H9 (cell line): ENCODE results near the gene ZDHHC17. TPM values are rescaled to one million over a fixed set of nuclear protein-coding genes. Genes with fewer than 3 reads are reported as not detected.

Source experiments
- DNase-seq: peaks from one replicate; pipeline ENCODE4 v3.0.0-alpha.2; 2017
- H2AFZ ChIP-seq: one replicate; pipeline ENCODE4 v1.6.1; 2013; ENCODE audit warnings: mild to moderate bottlenecking, low read length, control low read depth, moderate library complexity
- H2AK5ac ChIP-seq: 2 replicates; pipeline ENCODE4 v1.6.1; 2013; ENCODE audit warnings: low read length, control low read depth, mixed read lengths; ENCODE audit not compliant: insufficient read length
- H2BK120ac ChIP-seq: one replicate; pipeline ENCODE4 v1.6.1; 2013; ENCODE audit warnings: low read depth, mild to moderate bottlenecking, low read length, control low read depth, inconsistent platforms; ENCODE audit not compliant: poor library complexity, severe bottlenecking
- H2BK12ac ChIP-seq: 2 replicates; pipeline ENCODE4 v1.6.1; 2013; ENCODE audit warnings: low read length, control low read depth, mixed read lengths, low read depth; ENCODE audit not compliant: insufficient read length
- H2BK15ac ChIP-seq: 2 replicates; pipeline ENCODE4 v1.6.1; 2013; ENCODE audit warnings: low read depth, low read length, control low read depth
- H2BK20ac ChIP-seq: one replicate; pipeline ENCODE4 v1.6.1; 2013; ENCODE audit warnings: low read depth, mild to moderate bottlenecking, low read length, control low read depth, inconsistent platforms; ENCODE audit not compliant: poor library complexity, severe bottlenecking
- H2BK5ac ChIP-seq: 2 replicates; pipeline ENCODE4 v1.6.1; 2013; ENCODE audit warnings: low read length, control low read depth, mixed read lengths; ENCODE audit not compliant: insufficient read length
- H3K14ac ChIP-seq: 2 replicates; pipeline ENCODE4 v1.6.1; 2013; ENCODE audit warnings: low read length, control low read depth; ENCODE audit not compliant: insufficient read depth
- H3K18ac ChIP-seq: 2 replicates; pipeline ENCODE4 v1.6.1; 2013; ENCODE audit warnings: low read depth, mild to moderate bottlenecking, mixed read lengths, low read length, control low read depth; ENCODE audit not compliant: insufficient read length
- H3K23ac ChIP-seq: 2 replicates; pipeline ENCODE4 v1.6.1; 2013; ENCODE audit warnings: low read length, control low read depth, mixed read lengths, low read depth; ENCODE audit not compliant: insufficient read length
- H3K23me2 ChIP-seq: 2 replicates; pipeline ENCODE4 v1.6.1; 2013; ENCODE audit warnings: low read depth, mild to moderate bottlenecking, mixed read lengths, low read length, control low read depth; ENCODE audit not compliant: insufficient read length, poor library complexity, severe bottlenecking
- H3K27ac ChIP-seq: 2 replicates; pipeline ENCODE4 v1.5.1; 2013; ENCODE audit warnings: low read length, control low read depth, mixed read lengths, low read depth; ENCODE audit not compliant: insufficient read length
- H3K27me3 ChIP-seq: 2 replicates; pipeline ENCODE4 v1.6.1; 2013; ENCODE audit warnings: low read length, control low read depth, inconsistent platforms; ENCODE audit not compliant: insufficient read depth
- H3K4ac ChIP-seq: 2 replicates; pipeline ENCODE4 v1.6.1; 2013; ENCODE audit warnings: low read depth, mild to moderate bottlenecking, control low read depth, inconsistent platforms, low read length, moderate library complexity
- H3K4me1 ChIP-seq: 2 replicates; pipeline ENCODE4 v1.6.1; 2013; ENCODE audit warnings: low read length, control low read depth, inconsistent platforms; ENCODE audit not compliant: insufficient read depth
- H3K4me2 ChIP-seq: 2 replicates; pipeline ENCODE4 v1.6.1; 2013; ENCODE audit warnings: low read length, control low read depth, mixed read lengths; ENCODE audit not compliant: insufficient read length, insufficient read depth
- H3K56ac ChIP-seq: 2 replicates; pipeline ENCODE4 v1.6.1; 2013; ENCODE audit warnings: low read depth, mild to moderate bottlenecking, mixed read lengths, low read length, control low read depth; ENCODE audit not compliant: insufficient read length
- H3K79me1 ChIP-seq: 2 replicates; pipeline ENCODE4 v1.6.1; 2013; ENCODE audit warnings: low read depth, mild to moderate bottlenecking, moderate library complexity, low read length, control low read depth, inconsistent platforms; ENCODE audit not compliant: insufficient read depth, poor library complexity, severe bottlenecking
- H3K79me2 ChIP-seq: 2 replicates; pipeline ENCODE4 v1.6.1; 2013; ENCODE audit warnings: low read length, control low read depth, inconsistent platforms; ENCODE audit not compliant: insufficient read depth
- H3K9ac ChIP-seq: 2 replicates; pipeline ENCODE4 v1.6.1; 2013; ENCODE audit warnings: low read length, control low read depth, mixed read lengths; ENCODE audit not compliant: insufficient read length; ENCODE audit errors: extremely low read depth
- H3K9me3 ChIP-seq: one replicate; pipeline ENCODE4 v1.6.1; 2013; ENCODE audit warnings: low read depth, low read length, inconsistent platforms; ENCODE audit not compliant: control insufficient read depth
- H3T11ph ChIP-seq: one replicate; pipeline ENCODE4 v1.6.1; 2013; ENCODE audit warnings: mild to moderate bottlenecking, low read length, control low read depth, inconsistent platforms
- H4K20me1 ChIP-seq: one replicate; pipeline ENCODE4 v1.6.1; 2013; ENCODE audit not compliant: control insufficient read depth, insufficient read length, insufficient read depth
- H4K5ac ChIP-seq: 2 replicates; pipeline ENCODE4 v1.6.1; 2013; ENCODE audit warnings: low read depth, mild to moderate bottlenecking, mixed read lengths, low read length, control low read depth; ENCODE audit not compliant: insufficient read length
- H4K8ac ChIP-seq: replicated peaks from 2 replicates; pipeline ENCODE4 v1.6.1; 2013; ENCODE audit warnings: low read length, control low read depth, mixed read lengths, low read depth; ENCODE audit not compliant: insufficient read length
- H4K91ac ChIP-seq: 2 replicates; pipeline ENCODE4 v1.6.1; 2013; ENCODE audit warnings: low read depth, mild to moderate bottlenecking, moderate library complexity, mixed read lengths, low read length, control low read depth; ENCODE audit not compliant: insufficient read length
- H3K27ac Mint-ChIP-seq, 3 experiments: 2 replicates in 2 of 3; 3 replicates in 1 of 3; pipeline ENCODE4 v1.8.0; 2020 to 2021; ENCODE audit warnings: mixed read lengths in 3 of 3, mild to moderate bottlenecking in 1 of 3, moderate library complexity in 1 of 3
- H3K27me3 Mint-ChIP-seq: 2 replicates; pipeline ENCODE4 v1.8.0; 2021; ENCODE audit warnings: low read depth, mild to moderate bottlenecking, moderate library complexity, mixed read lengths
- H3K36me3 Mint-ChIP-seq, 3 experiments: 2 replicates in 2 of 3; 3 replicates in 1 of 3; pipeline ENCODE4 v1.8.0; 2020 to 2021; ENCODE audit warnings: low read depth in 3 of 3, mixed read lengths in 3 of 3; ENCODE audit not compliant: insufficient read depth in 1 of 3
- H3K4me1 Mint-ChIP-seq, 2 experiments: 2 replicates each; pipeline ENCODE4 v1.8.0; 2020; ENCODE audit warnings: mixed read lengths in 2 of 2
- H3K4me3 Mint-ChIP-seq, 2 experiments: 2 replicates in 1 of 2; 3 replicates in 1 of 2; pipeline ENCODE4 v1.8.0; 2020 to 2021; ENCODE audit warnings: mild to moderate bottlenecking in 2 of 2, mixed read lengths in 2 of 2, moderate library complexity in 1 of 2
- H3K9me3 Mint-ChIP-seq, 2 experiments: 2 replicates in 1 of 2; 3 replicates in 1 of 2; pipeline ENCODE4 v1.8.0; 2020; ENCODE audit warnings: mild to moderate bottlenecking in 2 of 2, mixed read lengths in 2 of 2, moderate library complexity in 1 of 2
- CTCF ChIP-seq: fragments of 200-600 bp; sonication (generic); conservative IDR thresholded peaks from 3 replicates; pipeline ENCODE4 v1.8.0; 2021; ENCODE audit warnings: antibody characterized with exemption, mild to moderate bottlenecking
- WGBS: extraction: QIAGEN DNeasy Blood & Tissue Kit; methylation state at CpG from one replicate; pipeline ENCODE4 v1.1.7; 2013; ENCODE audit warnings: missing lambda C conversion rate, low lambda C conversion rate, mixed read lengths; ENCODE audit not compliant: insufficient read length; ENCODE audit errors: extremely low coverage; 5-methylcytosine and 5-hydroxymethylcytosine counted together
- total RNA-seq: library from RNA; stranded (reverse); gene quantifications from 2 replicates; pipeline ENCODE4 v1.2.1, GENCODE V29; 2021

Gene ZDHHC17
- total RNA-seq, 1 experiment from 2014 or later = 32.6 TPM

- Histone ChIP-seq H2BK20ac (no peak overlapping the region), H4K20me1 (no peaks in the 10 kb centered on the region), H3K18ac (no peak overlapping the region), H4K8ac (no peak overlapping the region), H3K27me3 (no peaks in the 10 kb centered on the region), H3K4me2 (peak overlapping the region; percentile 54), H2BK120ac (no peak overlapping the region), H3K23me2 (peaks cover 4% of the 10 kb centered on the region), H3K14ac (no peak overlapping the region), H3K23ac (no peak overlapping the region), H4K5ac (no peak overlapping the region), H2BK5ac (no peak overlapping the region), H3K9me3 (no peaks in the 10 kb centered on the region), H3K56ac (no peak overlapping the region), H4K91ac (no peak overlapping the region), H2BK15ac (no peak overlapping the region), H2BK12ac (no peak overlapping the region), H3K9ac (peak overlapping the region; percentile 53), H3K79me1 (peaks cover 4% of the 10 kb centered on the region), H2AFZ (no peak overlapping the region), H3K79me2 (peaks cover 7% of the 10 kb centered on the region; the same call in 1 of the 2 replicates), H3K27ac (peak overlapping the region; percentile 14), H3K4ac (no peak overlapping the region), H2AK5ac (no peak overlapping the region), H3T11ph (no peak overlapping the region), H3K4me1 (peaks cover 4% of the 10 kb centered on the region; the same call in 1 of the 2 replicates)
- Mint-ChIP-seq H3K27ac (peak overlapping the region; percentile 91 to 96 (median 95); a peak in 5 of 7 replicates), H3K4me1 (peaks cover 28 to 34% of the 10 kb centered on the region in 2 experiments), H3K27me3 (peaks cover 4% of the 10 kb centered on the region), H3K9me3 (no peaks in the 10 kb centered on the region), H3K4me3 (peak overlapping the region; percentile 78 to 84), H3K36me3 (peaks cover 0 to 2% (median 2%) of the 10 kb centered on the region in 3 experiments; a peak in 2 of 7 replicates)
- no peak for DNase-seq
- TF ChIP-seq CTCF = no peak
- WGBS = no CpG with 5 or more reads among the region's 13 CpGs
These were observed 116.0 kb downstream of the ZDHHC17 start for GRCh38 chr12:76879710-76880518.
